IMR-90 (cell line): ENCODE measurements around the gene MYOF. TPM values are rescaled to one million over a fixed set of nuclear protein-coding genes. Genes with fewer than 3 reads are reported as not detected.
"Not testable (repeated sequence)": the region's sequence is repeated elsewhere in the genome, so short reads cannot be mapped to it uniquely, and the experiment has no call there.

Experiments used
- ATAC-seq: fragments of 200-7000 bp; cut with Tn5 transposase; 2 replicates; pipeline ENCODE4 v1.9.1; 2020; ENCODE audit warnings: low read depth, mild to moderate bottlenecking, moderate library complexity
- BruUV-seq: library from RNA; stranded (reverse); fragments of 400-500 nt; replicated peaks from 2 replicates; lab custom pipeline; 2021; lab: Mats Ljungman, UMichigan
- CTCF ChIA-PET: fragments of 300-600 bp; formaldehyde crosslinking; extraction: SDS; loops from one replicate; lab custom pipeline; 2021; ENCODE audit warnings: antibody characterized with exemption; lab: Yijun Ruan, JAX
- POLR2A ChIA-PET: fragments of 300-600 bp; sonication (Branson Sonifier 250); formaldehyde crosslinking; loops from one replicate; lab custom pipeline; 2022; ENCODE audit warnings: antibody characterized with exemption; ENCODE audit not compliant: unreplicated experiment; lab: Charles Lee
- DNase-seq: peaks from one replicate; pipeline ENCODE4 v3.0.0; 2013
- H2AFZ ChIP-seq: replicated peaks from 2 replicates; pipeline ENCODE3; 2013; ENCODE audit warnings: low read length, mild to moderate bottlenecking; ENCODE audit not compliant: poor library complexity
- H2AK5ac ChIP-seq: 2 replicates; pipeline ENCODE4 v1.6.1; 2013; ENCODE audit warnings: low read depth, low read length, inconsistent platforms
- H2AK9ac ChIP-seq: replicated peaks from 2 replicates; pipeline ENCODE3; 2013; ENCODE audit warnings: mild to moderate bottlenecking, low read depth, low read length, moderate library complexity; ENCODE audit not compliant: poor library complexity
- H2BK120ac ChIP-seq: 2 replicates; pipeline ENCODE4 v1.6.1; 2013; ENCODE audit warnings: low read depth, low read length, inconsistent platforms
- H2BK15ac ChIP-seq: 3 replicates; pipeline ENCODE4 v1.6.1; 2013; ENCODE audit warnings: low read depth, low read length, inconsistent platforms
- H2BK20ac ChIP-seq: 2 replicates; pipeline ENCODE4 v1.6.1; 2013; ENCODE audit warnings: low read depth, mild to moderate bottlenecking, inconsistent platforms, low read length, moderate library complexity
- H2BK5ac ChIP-seq: 2 replicates; pipeline ENCODE4 v1.6.1; 2013; ENCODE audit warnings: mild to moderate bottlenecking, low read depth, low read length, inconsistent platforms; ENCODE audit not compliant: poor library complexity, severe bottlenecking
- H3K14ac ChIP-seq: replicated peaks from 2 replicates; pipeline ENCODE4 v1.6.1; 2013; ENCODE audit warnings: low read depth, low read length, inconsistent platforms
- H3K18ac ChIP-seq: 2 replicates; pipeline ENCODE4 v1.6.1; 2013; ENCODE audit warnings: low read depth, low read length, control low read depth
- H3K23ac ChIP-seq: 2 replicates; pipeline ENCODE4 v1.6.1; 2013; ENCODE audit warnings: low read depth, low read length, inconsistent platforms
- H3K27ac ChIP-seq: 2 replicates; pipeline ENCODE4 v1.5.1; 2013; ENCODE audit warnings: mild to moderate bottlenecking, control low read depth, low read length; ENCODE audit not compliant: insufficient read depth
- H3K27me3 ChIP-seq: 2 replicates; pipeline ENCODE4 v1.6.1; 2013; ENCODE audit warnings: low read length; ENCODE audit not compliant: control insufficient read depth, insufficient read depth
- H3K36me3 ChIP-seq: 2 replicates; pipeline ENCODE4 v1.6.1; 2013; ENCODE audit warnings: low read length, mixed read lengths; ENCODE audit not compliant: control insufficient read depth, insufficient read depth
- H3K4ac ChIP-seq: 2 replicates; pipeline ENCODE4 v1.6.1; 2013; ENCODE audit warnings: low read depth, low read length, inconsistent platforms
- H3K4me1 ChIP-seq: 2 replicates; pipeline ENCODE4 v1.6.1; 2013; ENCODE audit warnings: low read length, mixed read lengths; ENCODE audit not compliant: control insufficient read depth, insufficient read depth
- H3K4me2 ChIP-seq: 2 replicates; pipeline ENCODE4 v1.6.1; 2013; ENCODE audit warnings: low read depth, mild to moderate bottlenecking, control low read depth, low read length, moderate library complexity
- H3K4me3 ChIP-seq: 2 replicates; pipeline ENCODE4 v1.5.1; 2013; ENCODE audit warnings: low read depth, mild to moderate bottlenecking, control low read depth, low read length, moderate library complexity; ENCODE audit not compliant: insufficient read depth
- H3K56ac ChIP-seq: 2 replicates; pipeline ENCODE4 v1.6.1; 2013; ENCODE audit warnings: low read length, inconsistent platforms; ENCODE audit not compliant: insufficient read depth; ENCODE audit errors: extremely low read depth
- H3K79me1 ChIP-seq, 2 experiments: 2 replicates each; pipeline ENCODE4 v1.6.1; 2013; ENCODE audit warnings: low read length in 2 of 2, inconsistent platforms in 1 of 2, low read depth in 1 of 2
- H3K9ac ChIP-seq: 2 replicates; pipeline ENCODE4 v1.6.1; 2013; ENCODE audit warnings: low read depth, low read length, control low read depth
- H3K9me1 ChIP-seq: 2 replicates; pipeline ENCODE4 v1.6.1; 2013; ENCODE audit warnings: low read length, inconsistent platforms; ENCODE audit not compliant: insufficient read depth
- H3K9me3 ChIP-seq: 2 replicates; pipeline ENCODE4 v1.6.1; 2013; ENCODE audit warnings: low read length; ENCODE audit not compliant: control insufficient read depth, insufficient read depth
- H4K20me1 ChIP-seq: 2 replicates; pipeline ENCODE4 v1.6.1; 2013; ENCODE audit warnings: low read length, inconsistent platforms; ENCODE audit not compliant: insufficient read depth
- H4K5ac ChIP-seq: 2 replicates; pipeline ENCODE4 v1.6.1; 2013; ENCODE audit warnings: mild to moderate bottlenecking, low read depth, low read length, control low read depth
- H4K8ac ChIP-seq, 2 experiments: 2 replicates each; pipeline ENCODE4 v1.6.1; 2013; ENCODE audit warnings: low read depth in 2 of 2, low read length in 2 of 2, control low read depth in 1 of 2, inconsistent platforms in 1 of 2
- H4K91ac ChIP-seq: 2 replicates; pipeline ENCODE4 v1.6.1; 2013; ENCODE audit warnings: low read depth, low read length, inconsistent platforms; ENCODE audit not compliant: insufficient read depth
- CEBPB ChIP-seq: IDR thresholded peaks from 2 replicates; pipeline ENCODE4 v1.6.1; 2012; ENCODE audit warnings: low read depth, low read length, improper control_type of control experiment
- CHD1 ChIP-seq: IDR thresholded peaks from 2 replicates; pipeline ENCODE4 v1.6.1; 2012; ENCODE audit warnings: low read depth, low read length, improper control_type of control experiment
- MAFK ChIP-seq: IDR thresholded peaks from 2 replicates; pipeline ENCODE4 v1.6.1; 2012; ENCODE audit warnings: low read depth, low read length, improper control_type of control experiment
- MXI1 ChIP-seq: IDR thresholded peaks from 2 replicates; pipeline ENCODE4 v1.6.1; 2012; ENCODE audit warnings: low read depth, mild to moderate bottlenecking, low read length, moderate library complexity, borderline replicate concordance
- POLR2A ChIP-seq: IDR thresholded peaks from 2 replicates; pipeline ENCODE4 v1.6.1; 2012; ENCODE audit warnings: mild to moderate bottlenecking, low read depth, low read length
- RCOR1 ChIP-seq: IDR thresholded peaks from 2 replicates; pipeline ENCODE4 v1.6.1; 2012; ENCODE audit warnings: mild to moderate bottlenecking, low read length, improper control_type of control experiment; ENCODE audit not compliant: insufficient replicate concordance
- SMC3 ChIP-seq: fragments of 150-350 bp; IDR thresholded peaks from 2 replicates; pipeline ENCODE4 v1.6.1; 2016; ENCODE audit warnings: low read depth, mild to moderate bottlenecking, antibody characterized with exemption, low read length, moderate library complexity
- WGBS, 2 experiments: methylation state at CpG; one replicate each; pipeline versions ENCODE4 v1.1.5 to v1.1.7; 2013; ENCODE audit warnings: missing lambda C conversion rate in 2 of 2; ENCODE audit not compliant: insufficient read length in 1 of 2; ENCODE audit errors: extremely low coverage in 2 of 2; 5-methylcytosine and 5-hydroxymethylcytosine counted together
- dilution Hi-C: fragments of 300-500 bp; cut with HindIII; formaldehyde crosslinking; loops from one replicate; pipeline ENCODE4 v1.14.3; 2018; ENCODE audit warnings: low sequenced_read_pairs; ENCODE audit not compliant: unreplicated experiment
- in situ Hi-C: fragments of 300-500 bp; cut with MboI; formaldehyde crosslinking; loops from 3 replicates; pipeline ENCODE4 v1.14.3; 2019; ENCODE audit warnings: low sequenced_read_pairs, inconsistent platforms, mixed read lengths
- intact Hi-C: fragments of 100-400 bp; cut with micrococcal nuclease; formaldehyde crosslinking; loops from 2 replicates; pipeline ENCODE4 v1.10.0; 2022
- polyA plus RNA-seq, 3 experiments: library from polyadenylated mRNA; depleted of rRNA; stranded (reverse); fragments of >200 nt; gene quantifications; 2 replicates each; pipeline ENCODE4 v1.2.3, GENCODE V29; 2012; ENCODE audit warnings: low replicate concordance in 1 of 3
- total RNA-seq: library from RNA; depleted of rRNA; stranded (reverse); fragments of >200 nt; gene quantifications from 2 replicates; pipeline ENCODE4 v1.2.3, GENCODE V29; 2012

MYOF gene
- total and polyA plus RNA-seq, 2 of the 4 experiments (the other 2 are of a cell fraction) = 221 to 281 TPM

GRCh38 chr10:93287775-93288174 lies 194.4 kb downstream of the MYOF start (continued):
- TF ChIP-seq MXI1 = no peak
- no peak for TF ChIP-seq SMC3
- no peak for TF ChIP-seq POLR2A
- TF ChIP-seq CHD1 = no peak
- no peak for TF ChIP-seq MAFK
- TF ChIP-seq RCOR1 = no peak
- no peak for TF ChIP-seq CEBPB

GRCh38 chr10:93284246-93284645 lies 197.9 kb downstream of the MYOF start:
- H2AFZ ChIP-seq, H3K27me3 ChIP-seq, H2AK5ac ChIP-seq, H3K23ac ChIP-seq, H3K36me3 ChIP-seq, H4K20me1 ChIP-seq, H4K91ac ChIP-seq, BruUV-seq, H3K56ac ChIP-seq, H3K9me3 ChIP-seq, H3K4me2 ChIP-seq, in situ Hi-C loops, H2BK120ac ChIP-seq, DNase-seq, H3K4me1 ChIP-seq, H3K27ac ChIP-seq, ATAC-seq, H2BK5ac ChIP-seq, H3K79me1 ChIP-seq, H2BK15ac ChIP-seq, intact Hi-C loops, H4K5ac ChIP-seq, H3K4ac ChIP-seq, H2AK9ac ChIP-seq, H3K14ac ChIP-seq, H2BK20ac ChIP-seq, H3K18ac ChIP-seq, POLR2A ChIA-PET, H3K9me1 ChIP-seq, H4K8ac ChIP-seq, H3K9ac ChIP-seq, H3K4me3 ChIP-seq: not testable (repeated sequence)
- dilution Hi-C loops = loop anchor here (25.0 kb wide), 1 partner anchor 172 kb away; no protein-coding TSS in a partner anchor
- WGBS, 2 experiments = 81% methylated on average over 7 of the region's 11 CpGs; no CpG with 5 or more reads in 1 of the 2 experiments
- CTCF ChIA-PET = interaction anchor here (0.6 kb wide), 1 partner anchor 20 kb away, joined by 3 read pairs; no protein-coding TSS in a partner anchor
